GM18520 (cell line): ENCODE measurements around the gene LITAF.
"Not testable (repeated sequence)": the region's sequence is repeated elsewhere in the genome, so short reads cannot be mapped to it uniquely, and the experiment has no call there.

Experiments
- ATAC-seq: cut with Tn5 transposase; IDR thresholded peaks from one replicate; pipeline ENCODE4 v1.9.1; 2021; ENCODE audit not compliant: unreplicated experiment

Gene LITAF

GRCh38 chr16:11621539-11621919 is 34.8 kb upstream of the LITAF start:
- no peak for ATAC-seq

GRCh38 chr16:11620243-11621003 is 33.7 kb upstream of the LITAF start:
- no peak for ATAC-seq

GRCh38 chr16:11619327-11619851 is 32.7 kb upstream of the LITAF start:
- no peak for ATAC-seq

GRCh38 chr16:11618107-11618717 is 31.5 kb upstream of the LITAF start:
- ATAC-seq = no peak

- ATAC-seq = no peak
Measured at GRCh38 chr16:11615748-11616447, 29.2 kb upstream of the LITAF start.

- no peak for ATAC-seq
Measured at GRCh38 chr16:11614587-11615175, 28.0 kb upstream of the LITAF start.

GRCh38 chr16:11613381-11614303 is 26.9 kb upstream of the LITAF start:
- ATAC-seq = peak; percentile 55

GRCh38 chr16:11612665-11613025 is 25.9 kb upstream of the LITAF start:
- ATAC-seq = no peak

- no peak for ATAC-seq
Measured at GRCh38 chr16:11611871-11612664, 25.3 kb upstream of the LITAF start.

- ATAC-seq = no peak
Measured at GRCh38 chr16:11610580-11610979, 23.9 kb upstream of the LITAF start.

- no peak for ATAC-seq
Measured at GRCh38 chr16:11610121-11610505, 23.4 kb upstream of the LITAF start.

- ATAC-seq = no peak
Measured at GRCh38 chr16:11609474-11610120, 22.9 kb upstream of the LITAF start.

GRCh38 chr16:11605891-11606290 is 19.2 kb upstream of the LITAF start:
- ATAC-seq = no peak

GRCh38 chr16:11605564-11605886 is 18.8 kb upstream of the LITAF start:
- ATAC-seq = no peak

- no peak for ATAC-seq
Measured at GRCh38 chr16:11604783-11605563, 18.3 kb upstream of the LITAF start.

- not testable (repeated sequence) for ATAC-seq
Measured at GRCh38 chr16:11604296-11604695, 17.6 kb upstream of the LITAF start.

- ATAC-seq = no peak
Measured at GRCh38 chr16:11603331-11603750, 16.6 kb upstream of the LITAF start.

- no peak for ATAC-seq
Measured at GRCh38 chr16:11602321-11602720, 15.6 kb upstream of the LITAF start.

- no peak for ATAC-seq
Measured at GRCh38 chr16:11601911-11602310, 15.2 kb upstream of the LITAF start.
